ENCODE data around the gene GTF2IRD1.

- TF ChIP-seq CTCF (IDR thresholded peaks at IDR 0.05) (no peak), POLR2A (IDR thresholded peaks at IDR 0.05) (no peak)
Measured at GRCh38 chr7:74461970-74462706, 8.4 kb downstream of the GTF2IRD1 start.
